Measurements from ENCODE around the gene ZNF75A. TPM values are rescaled to one million over a fixed set of nuclear protein-coding genes. Genes with fewer than 3 reads are reported as not detected.

Gene ZNF75A
- total and polyA plus RNA-seq, 9 of the 15 experiments (the other 6 are each of a cell fraction or from before 2014, with no cell fraction given): 7.2 to 24.5 (median 17.1) TPM

DNA sequence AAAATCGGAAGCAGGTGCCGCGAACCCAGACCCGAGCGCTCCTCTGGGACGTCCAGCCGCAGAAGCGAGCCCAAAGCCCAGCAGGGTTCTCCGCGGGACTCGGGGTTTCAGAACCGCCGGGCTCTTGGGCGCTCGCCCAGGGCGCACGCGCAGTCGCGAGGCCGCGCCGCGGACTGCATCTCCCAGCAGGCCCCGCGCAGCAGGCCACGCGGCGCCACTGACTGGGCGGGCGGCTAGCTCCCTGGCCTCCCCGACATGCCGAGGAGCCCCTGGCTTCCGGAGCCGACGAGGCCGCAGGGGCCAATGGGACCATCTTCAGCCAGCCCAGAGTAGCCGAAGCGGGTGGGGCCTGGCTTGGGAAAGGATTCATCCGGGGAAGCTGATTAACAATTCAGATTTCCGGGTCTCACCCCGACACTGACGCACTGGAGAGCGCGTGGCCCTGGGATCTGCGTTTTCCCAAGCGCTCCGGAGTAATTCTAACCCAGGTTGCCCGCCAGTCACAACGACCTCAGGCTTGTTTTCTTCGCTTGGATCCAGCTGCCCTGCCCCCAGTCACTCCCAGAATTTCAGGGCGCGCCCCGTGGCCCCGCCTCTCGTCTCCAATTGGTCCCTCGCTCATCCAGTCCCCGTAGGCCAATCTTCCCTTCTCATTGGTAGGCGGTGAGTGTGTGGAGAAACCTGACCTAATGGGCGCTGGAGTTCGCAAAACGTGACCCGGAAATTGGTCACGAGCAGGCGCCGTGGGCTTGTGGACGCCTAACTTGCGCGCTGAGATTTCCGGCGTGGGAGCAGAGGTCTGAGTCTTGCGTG lies 22.4 kb upstream of the ZNF75A start, which contains the start of gene ZNF263 (continued):
- TF ChIP-seq, protein P1, sequence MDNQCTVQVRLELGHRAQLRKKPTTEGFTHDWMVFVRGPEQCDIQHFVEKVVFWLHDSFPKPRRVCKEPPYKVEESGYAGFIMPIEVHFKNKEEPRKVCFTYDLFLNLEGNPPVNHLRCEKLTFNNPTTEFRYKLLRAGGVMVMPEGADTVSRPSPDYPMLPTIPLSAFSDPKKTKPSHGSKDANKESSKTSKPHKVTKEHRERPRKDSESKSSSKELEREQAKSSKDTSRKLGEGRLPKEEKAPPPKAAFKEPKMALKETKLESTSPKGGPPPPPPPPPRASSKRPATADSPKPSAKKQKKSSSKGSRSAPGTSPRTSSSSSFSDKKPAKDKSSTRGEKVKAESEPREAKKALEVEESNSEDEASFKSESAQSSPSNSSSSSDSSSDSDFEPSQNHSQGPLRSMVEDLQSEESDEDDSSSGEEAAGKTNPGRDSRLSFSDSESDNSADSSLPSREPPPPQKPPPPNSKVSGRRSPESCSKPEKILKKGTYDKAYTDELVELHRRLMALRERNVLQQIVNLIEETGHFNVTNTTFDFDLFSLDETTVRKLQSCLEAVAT (IDR thresholded peaks at IDR 0.05): peak in 1 of 2 experiments; percentile 69; a peak in 2 of 4 replicates
- no peak for TF ChIP-seq GATA2 (CRISPR knock-in tag; IDR thresholded peaks at IDR 0.05)
- peak; percentile 35 for TF ChIP-seq RBM25 (IDR thresholded peaks at IDR 0.05; ENCODE audit: low read depth, low read length, severe bottlenecking)
- peak; percentile 80 for TF ChIP-seq DIDO1 (tag; IDR thresholded peaks at IDR 0.05; ENCODE audit: low read depth)
- TF ChIP-seq ZNF668 (CRISPR knock-in tag; IDR thresholded peaks at IDR 0.05): no peak
- no peak for TF ChIP-seq NFXL1 (CRISPR knock-in tag; IDR thresholded peaks at IDR 0.05)
- TF ChIP-seq, protein P2, sequence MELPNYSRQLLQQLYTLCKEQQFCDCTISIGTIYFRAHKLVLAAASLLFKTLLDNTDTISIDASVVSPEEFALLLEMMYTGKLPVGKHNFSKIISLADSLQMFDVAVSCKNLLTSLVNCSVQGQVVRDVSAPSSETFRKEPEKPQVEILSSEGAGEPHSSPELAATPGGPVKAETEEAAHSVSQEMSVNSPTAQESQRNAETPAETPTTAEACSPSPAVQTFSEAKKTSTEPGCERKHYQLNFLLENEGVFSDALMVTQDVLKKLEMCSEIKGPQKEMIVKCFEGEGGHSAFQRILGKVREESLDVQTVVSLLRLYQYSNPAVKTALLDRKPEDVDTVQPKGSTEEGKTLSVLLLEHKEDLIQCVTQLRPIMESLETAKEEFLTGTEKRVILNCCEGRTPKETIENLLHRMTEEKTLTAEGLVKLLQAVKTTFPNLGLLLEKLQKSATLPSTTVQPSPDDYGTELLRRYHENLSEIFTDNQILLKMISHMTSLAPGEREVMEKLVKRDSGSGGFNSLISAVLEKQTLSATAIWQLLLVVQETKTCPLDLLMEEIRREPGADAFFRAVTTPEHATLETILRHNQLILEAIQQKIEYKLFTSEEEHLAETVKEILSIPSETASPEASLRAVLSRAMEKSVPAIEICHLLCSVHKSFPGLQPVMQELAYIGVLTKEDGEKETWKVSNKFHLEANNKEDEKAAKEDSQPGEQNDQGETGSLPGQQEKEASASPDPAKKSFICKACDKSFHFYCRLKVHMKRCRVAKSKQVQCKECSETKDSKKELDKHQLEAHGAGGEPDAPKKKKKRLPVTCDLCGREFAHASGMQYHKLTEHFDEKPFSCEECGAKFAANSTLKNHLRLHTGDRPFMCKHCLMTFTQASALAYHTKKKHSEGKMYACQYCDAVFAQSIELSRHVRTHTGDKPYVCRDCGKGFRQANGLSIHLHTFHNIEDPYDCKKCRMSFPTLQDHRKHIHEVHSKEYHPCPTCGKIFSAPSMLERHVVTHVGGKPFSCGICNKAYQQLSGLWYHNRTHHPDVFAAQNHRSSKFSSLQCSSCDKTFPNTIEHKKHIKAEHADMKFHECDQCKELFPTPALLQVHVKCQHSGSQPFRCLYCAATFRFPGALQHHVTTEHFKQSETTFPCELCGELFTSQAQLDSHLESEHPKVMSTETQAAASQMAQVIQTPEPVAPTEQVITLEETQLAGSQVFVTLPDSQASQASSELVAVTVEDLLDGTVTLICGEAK (IDR thresholded peaks at IDR 0.05): peak; percentile 96
- TF ChIP-seq, protein P2 (CRISPR knock-in tag; IDR thresholded peaks at IDR 0.05): no peak
- no peak for TF ChIP-seq KLF10 (CRISPR knock-in tag; IDR thresholded peaks at IDR 0.05)
- peak in 2 of 3 experiments; percentile 37 to 52 for TF ChIP-seq YY1 (IDR thresholded peaks at IDR 0.05; ENCODE audit: borderline replicate concordance in 1 of 3, control insufficient read depth in 1 of 3, extremely low read depth in 1 of 3, insufficient read depth in 3 of 3, insufficient read length in 1 of 3, insufficient replicate concordance in 2 of 3, low read depth in 1 of 3, low read length in 2 of 3)
- TF ChIP-seq DMBX1 (CRISPR knock-in tag; IDR thresholded peaks at IDR 0.05; ENCODE audit: borderline replicate concordance): 0 out of 2 replicates have a peak, but pooled peaks have one; percentile 36
- peak; percentile 90 for TF ChIP-seq NFRKB (IDR thresholded peaks at IDR 0.05; ENCODE audit: low read depth)
- TF ChIP-seq TSC22D4 (tag; IDR thresholded peaks at IDR 0.05): no peak
- TF ChIP-seq PHF21A (IDR thresholded peaks at IDR 0.05; ENCODE audit: borderline replicate concordance, low read depth): no peak
- peak; percentile 78; the same call in 1 of the 2 replicates for TF ChIP-seq FOXK1 (CRISPR knock-in tag; IDR thresholded peaks at IDR 0.05; ENCODE audit: borderline replicate concordance)
- peak; percentile 60; the same call in 1 of the 2 replicates for TF ChIP-seq NR3C1 (CRISPR knock-in tag; IDR thresholded peaks at IDR 0.05)
- TF ChIP-seq GABPB2 (CRISPR knock-in tag; conservative IDR thresholded peaks at IDR 0.05): no peak
- TF ChIP-seq MCM2 (IDR thresholded peaks at IDR 0.05; ENCODE audit: low read depth): no peak
